ENCODE results near the gene F3.
A peak's percentile ranks its signal among the peaks of the same experiment; 100 is the strongest.

F3 gene

DNA sequence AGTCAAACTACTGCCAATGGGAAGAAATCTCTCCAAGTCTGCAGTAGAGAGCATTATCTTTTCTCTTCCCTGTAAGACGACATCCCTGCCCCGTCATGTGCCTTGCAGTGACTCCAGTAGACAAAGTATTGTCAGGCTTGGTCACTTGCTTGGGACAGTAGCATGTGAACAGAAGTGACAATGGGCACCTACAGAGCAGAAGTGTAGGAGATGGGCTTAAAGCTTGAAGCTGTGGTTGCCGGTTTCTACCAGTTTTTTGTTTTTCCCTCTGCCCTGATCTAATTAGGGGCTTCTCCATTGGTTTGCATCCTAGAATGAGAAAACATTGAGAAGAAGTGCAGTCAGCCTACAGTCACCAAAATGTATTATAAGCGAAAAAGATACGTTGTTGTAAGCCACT is 12.7 kb downstream of the F3 start:
- no peak for DNase-seq (ENCODE audit: low read depth in 1 of 2, low spot score in 1 of 2)

GRCh38 chr1:94528299-94528698 is 13.3 kb downstream of the F3 start:
- no peak for DNase-seq (ENCODE audit: low read depth in 1 of 2, low spot score in 1 of 2)

DNA sequence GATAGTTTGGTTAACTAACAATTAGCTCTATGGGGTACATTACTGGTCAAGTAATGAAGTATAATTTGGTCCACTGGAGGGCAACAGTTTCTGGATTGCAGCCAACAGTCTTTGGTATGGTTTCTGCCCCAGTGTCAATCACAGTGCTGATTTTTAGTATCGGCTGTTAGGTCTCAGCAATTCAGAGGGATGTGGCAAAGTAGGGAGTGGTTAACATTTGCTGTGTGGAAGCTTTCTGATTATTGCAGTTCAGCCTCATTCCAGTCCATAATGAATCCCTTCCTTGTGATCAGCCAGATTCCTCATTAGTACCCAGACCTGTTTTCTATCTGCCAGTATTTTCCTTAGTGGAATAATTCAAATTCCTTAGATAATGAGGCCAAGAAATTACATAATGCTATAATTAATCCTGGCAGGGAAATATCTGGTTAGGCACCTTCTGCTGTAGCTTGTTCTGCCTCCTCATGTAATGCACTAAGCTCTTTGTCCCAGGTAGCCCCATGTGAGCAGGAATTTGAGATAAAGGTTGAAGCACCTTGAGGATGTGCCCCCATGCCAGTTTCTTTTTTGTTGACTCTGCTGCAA is 14.0 kb downstream of the F3 start:
- no peak for DNase-seq (ENCODE audit: low read depth in 1 of 2, low spot score in 1 of 2)

- DNase-seq (ENCODE audit: low read depth in 1 of 2, low spot score in 1 of 2) = no peak
Observed at GRCh38 chr1:94526152-94526980, 15.2 kb downstream of the F3 start.

DNA sequence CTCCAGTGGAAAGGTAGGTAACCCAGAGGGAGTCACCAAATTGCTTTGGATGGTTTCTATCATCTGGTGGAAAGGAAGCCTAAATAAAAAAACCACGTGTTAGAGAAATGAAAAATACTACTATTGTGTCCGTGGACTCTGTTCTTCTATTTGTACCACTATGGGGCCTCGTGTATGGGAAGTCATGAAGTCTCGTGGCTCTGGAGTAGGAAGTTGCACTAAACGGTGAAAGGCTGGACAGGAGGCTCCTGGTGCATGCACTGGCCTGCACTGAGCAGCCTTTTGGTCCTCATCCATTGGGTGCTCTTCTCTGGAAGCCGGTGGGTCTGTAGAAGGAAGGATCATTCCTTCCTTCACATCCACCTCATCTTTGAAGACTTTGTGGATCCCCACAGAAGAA is 17.0 kb downstream of the F3 start:
- no peak for DNase-seq (ENCODE audit: low read depth in 1 of 2, low spot score in 1 of 2)

DNA sequence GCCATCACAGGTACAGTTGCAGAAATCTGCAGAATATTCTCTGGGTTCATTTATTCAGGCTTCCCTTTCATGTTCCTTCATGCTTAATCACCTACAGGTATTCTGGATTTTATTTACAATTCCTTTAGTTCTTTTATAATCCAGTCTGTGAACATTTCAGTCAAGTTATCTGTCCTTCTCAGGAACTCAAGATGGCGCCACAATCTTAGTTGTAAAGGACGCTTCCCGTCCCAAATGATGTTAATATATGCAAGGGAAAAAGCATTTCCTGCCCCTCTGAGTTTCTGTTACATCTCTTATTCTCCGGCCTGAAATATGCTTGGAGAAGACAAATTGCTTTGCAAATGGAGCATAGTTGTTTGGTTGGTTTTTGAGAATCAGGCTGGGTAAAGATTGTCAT is 19.3 kb downstream of the F3 start:
- no peak for DNase-seq (ENCODE audit: low read depth in 1 of 2, low spot score in 1 of 2)

DNA sequence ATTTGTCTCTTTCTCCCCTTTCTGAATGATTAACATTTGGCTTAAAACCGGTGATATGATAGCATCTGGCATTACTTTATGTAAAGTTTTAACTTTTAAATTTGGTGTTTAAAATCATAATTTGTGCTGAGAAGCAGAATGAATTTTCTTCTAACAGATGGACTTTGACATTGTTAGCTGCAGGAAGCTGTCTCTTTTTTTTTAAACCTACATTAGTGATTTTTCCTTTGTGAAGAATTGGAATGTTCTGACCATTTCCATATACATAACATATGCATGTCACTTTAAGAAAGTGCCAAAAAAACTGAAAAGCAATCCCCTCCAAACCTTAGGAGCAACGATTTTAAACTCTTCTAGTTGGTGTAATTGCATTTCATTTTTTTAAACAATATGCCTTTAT is 22.2 kb downstream of the F3 start:
- DNase-seq (ENCODE audit: low read depth in 1 of 2, low spot score in 1 of 2) = no peak

DNA sequence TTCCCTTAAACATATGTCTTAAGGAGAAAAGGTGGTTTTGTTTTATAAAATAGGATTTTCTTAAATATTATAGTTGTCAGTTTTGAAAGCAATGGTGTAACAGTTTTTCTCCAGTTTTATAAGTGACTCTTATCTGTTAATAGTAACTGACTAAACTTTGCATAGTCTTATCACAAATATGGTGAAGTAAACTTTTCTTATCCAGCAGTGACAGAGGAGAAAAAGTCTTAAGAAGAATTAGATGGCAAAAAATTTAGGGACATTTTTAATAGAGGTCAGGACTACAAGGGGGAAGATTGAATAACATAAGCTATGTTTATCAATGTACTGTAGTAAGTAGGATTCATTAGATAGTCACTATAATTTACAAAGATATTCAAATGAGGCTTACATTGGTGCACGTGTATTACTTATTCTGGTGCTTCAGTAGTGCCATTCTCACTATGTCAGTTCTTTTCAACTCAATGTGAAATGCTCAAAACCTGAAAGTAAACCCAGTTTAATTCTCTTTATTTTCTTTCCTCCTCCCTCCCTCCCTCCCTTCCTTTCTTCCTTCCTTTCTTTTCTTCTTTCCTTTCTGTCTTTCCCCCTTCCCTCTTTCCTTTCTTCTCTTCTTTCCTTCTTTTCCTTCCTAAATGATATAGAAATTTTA is 26.1 kb downstream of the F3 start:
- DNase-seq (ENCODE audit: low read depth in 1 of 2, low spot score in 1 of 2) = no peak

- no peak for DNase-seq (ENCODE audit: low read depth in 1 of 2, low spot score in 1 of 2)
Observed at GRCh38 chr1:94514095-94514727, 27.3 kb downstream of the F3 start.

GRCh38 chr1:94512816-94513215 is 28.7 kb downstream of the F3 start:
- no peak for DNase-seq (ENCODE audit: low read depth in 1 of 2, low spot score in 1 of 2)

GRCh38 chr1:94504601-94505000 is 37.0 kb downstream of the F3 start:
- DNase-seq (ENCODE audit: low read depth in 1 of 2, low spot score in 1 of 2) = no peak

DNA sequence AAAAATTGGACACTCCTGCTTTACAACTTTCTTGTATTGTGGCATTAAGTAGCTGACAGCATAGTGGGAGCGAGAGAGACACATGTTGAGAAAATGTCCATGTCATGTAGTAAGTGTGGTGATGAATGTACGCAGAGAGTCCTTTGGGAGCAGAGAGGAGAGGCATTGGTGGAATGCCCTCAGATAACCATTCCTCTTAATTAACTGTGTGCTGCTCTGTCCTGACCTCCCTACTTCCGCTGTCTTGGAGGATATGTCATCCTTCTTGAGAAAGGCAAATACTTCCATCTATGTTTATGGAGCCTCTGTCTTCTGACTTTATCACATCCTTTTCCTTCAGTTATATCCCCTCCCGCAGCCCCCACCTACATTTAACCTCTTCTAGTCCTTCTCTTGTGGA is 38.4 kb downstream of the F3 start:
- DNase-seq (ENCODE audit: low read depth in 1 of 2, low spot score in 1 of 2) = no peak

- DNase-seq (ENCODE audit: low read depth in 1 of 2, low spot score in 1 of 2) = no peak
Observed at GRCh38 chr1:94501935-94502334, 39.6 kb downstream of the F3 start.

DNA sequence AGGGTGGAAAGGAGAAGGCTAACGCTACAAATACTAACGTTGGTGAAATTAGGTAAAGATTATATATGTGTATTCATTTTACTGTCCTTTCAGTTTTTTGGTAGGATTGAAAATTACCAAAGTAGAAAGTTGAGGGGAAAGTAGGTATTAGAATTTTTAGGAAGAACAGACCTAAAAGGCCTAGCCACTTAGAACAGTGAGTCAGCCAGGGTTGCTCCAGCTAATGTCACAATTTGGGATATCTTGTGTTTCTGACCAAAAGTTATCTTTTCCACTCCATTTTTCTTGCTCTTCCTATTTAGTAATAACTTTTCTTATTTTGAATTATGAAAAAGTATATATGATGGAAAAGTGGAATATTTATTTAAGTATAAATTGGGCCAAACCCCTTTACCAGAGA is 40.1 kb downstream of the F3 start:
- no peak for DNase-seq (ENCODE audit: low read depth in 1 of 2, low spot score in 1 of 2)

DNA sequence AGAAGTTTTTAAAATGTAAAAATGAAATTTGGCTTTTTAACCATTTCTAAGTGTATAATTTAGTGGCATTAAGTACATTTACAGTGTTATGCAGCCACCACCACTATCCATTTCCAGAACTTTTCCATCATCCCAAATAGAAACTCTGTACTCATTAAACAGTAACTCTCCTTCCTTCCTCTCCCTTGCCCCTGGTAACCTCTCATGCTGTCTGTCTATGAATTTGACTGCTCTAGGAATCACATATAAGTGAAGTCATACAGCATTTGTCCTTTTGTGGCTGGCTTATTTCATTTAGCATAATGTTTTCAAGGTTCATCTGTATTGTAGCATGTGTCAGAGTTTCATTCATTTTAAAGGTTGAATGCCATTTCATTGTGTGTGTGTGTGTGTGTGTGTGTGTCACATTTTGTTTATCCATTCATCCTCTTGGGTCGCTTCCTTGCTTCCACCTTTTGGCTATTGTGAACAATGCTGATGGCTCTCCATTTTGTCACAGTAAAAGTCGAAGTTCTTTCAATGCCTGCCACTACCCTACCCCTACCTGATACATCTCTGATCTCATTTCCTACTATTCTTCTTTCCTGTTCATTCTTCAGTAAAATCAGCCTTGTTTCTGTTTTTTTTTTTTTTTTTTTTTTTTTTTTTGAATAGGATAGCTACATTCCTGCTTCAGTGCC is 45.3 kb downstream of the F3 start:
- no peak for DNase-seq (ENCODE audit: low read depth in 1 of 2, low spot score in 1 of 2)

DNA sequence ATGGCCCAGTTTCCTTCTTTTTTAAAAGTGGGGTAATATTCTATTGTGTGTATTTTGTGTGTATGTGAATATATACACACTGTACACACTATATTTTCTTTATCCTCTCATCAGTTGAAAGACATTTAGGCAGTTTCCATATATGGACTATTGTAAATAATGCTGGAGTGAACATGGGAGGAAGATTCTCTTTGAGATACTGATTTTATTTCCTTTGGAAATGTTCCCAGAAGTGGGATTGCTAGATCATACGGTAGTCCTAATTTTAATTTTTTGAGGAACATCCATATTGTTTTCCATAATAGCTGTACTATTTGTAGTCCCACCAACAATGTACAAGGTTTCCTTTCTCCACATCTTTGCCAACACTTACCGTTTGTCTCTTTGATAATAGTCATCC is 51.0 kb downstream of the F3 start:
- DNase-seq (ENCODE audit: low read depth in 1 of 2, low spot score in 1 of 2) = no peak

- DNase-seq (ENCODE audit: low read depth in 1 of 2, low spot score in 1 of 2) = no peak
Observed at GRCh38 chr1:94486990-94487389, 54.6 kb downstream of the F3 start.

- peak in 1 of 2 donors; percentile 4 for DNase-seq (ENCODE audit: low read depth in 1 of 2, low spot score in 1 of 2)
Observed at GRCh38 chr1:94481473-94481933, 60.1 kb downstream of the F3 start.

- DNase-seq (ENCODE audit: low read depth in 1 of 2, low spot score in 1 of 2) = no peak
Observed at GRCh38 chr1:94479682-94480081, 61.9 kb downstream of the F3 start.
